Esophagus muscularis mucosa (tissue), 4 donors: ENCODE results near the gene LUC7L2. TPM values are rescaled to one million over a fixed set of nuclear protein-coding genes. Genes with fewer than 3 reads are reported as not detected.
"Not testable (repeated sequence)": the region's sequence is repeated elsewhere in the genome, so short reads cannot be mapped to it uniquely, and the experiment has no call there.

ENCODE experiments used
- DNase-seq: peaks from one replicate; pipeline ENCODE4 v3.0.0-alpha.2; 2017; ENCODE audit errors: extremely low spot score
- H3K27ac ChIP-seq, 4 donors: fragments of 200-600 bp; sonication (generic); replicated peaks in 1 of 4; 1 replicate in 3 of 4; 2 replicates in 1 of 4; pipeline ENCODE4 v1.5.1; 2016 to 2019; ENCODE audit warnings: mild to moderate bottlenecking in 1 of 4
- H3K27me3 ChIP-seq, 4 donors: fragments of 200-600 bp; sonication (generic); one replicate each; pipeline versions ENCODE4 v1.5.1 to v1.6.0; 2016 to 2019
- H3K36me3 ChIP-seq, 4 donors: fragments of 200-600 bp; sonication (generic); one replicate each; pipeline ENCODE4 v1.5.1; 2016 to 2019
- H3K4me1 ChIP-seq, 4 donors: fragments of 200-600 bp; sonication (generic); one replicate each; pipeline ENCODE4 v1.5.1; 2016 to 2019
- H3K4me3 ChIP-seq, 4 donors: fragments of 200-600 bp; sonication (generic); 1 replicate in 2 of 4; 2 replicates in 2 of 4; pipeline ENCODE4 v1.5.1; 2016 to 2019; ENCODE audit warnings: mild to moderate bottlenecking in 4 of 4, moderate library complexity in 1 of 4
- H3K9me3 ChIP-seq, 4 donors: fragments of 200-600 bp; sonication (generic); 1 replicate in 3 of 4; 2 replicates in 1 of 4; pipeline ENCODE4 v1.5.1; 2016 to 2019
- EP300 ChIP-seq: sonication (generic); formaldehyde crosslinking; IDR thresholded peaks from one replicate; pipeline ENCODE4 v1.6.1; 2017; ENCODE audit warnings: antibody characterized with exemption
- POLR2A ChIP-seq: fragments of 450-650 bp; IDR thresholded peaks from one replicate; pipeline ENCODE4 v1.6.1; 2017; ENCODE audit warnings: antibody characterized with exemption, moderate library complexity, mild to moderate bottlenecking, low read depth
- POLR2AphosphoS5 ChIP-seq, 2 donors: sonication (generic); formaldehyde crosslinking; IDR thresholded peaks; one replicate each; pipeline ENCODE4 v1.6.1; 2017; ENCODE audit warnings: antibody characterized with exemption in 2 of 2
- WGBS: methylation state at CpG from one replicate; pipeline ENCODE4 v1.1.5; 2018; 5-methylcytosine and 5-hydroxymethylcytosine counted together
- intact Hi-C: fragments of 100-400 bp; cut with DNase I; formaldehyde crosslinking; loops from one replicate; pipeline ENCODE4 v1.15.1; 2023
- total RNA-seq, 4 donors: library from RNA; depleted of rRNA; stranded (reverse); fragments of >200 nt; gene quantifications; one replicate each; pipeline versions ENCODE4 v1.1.0 to v1.2.1, GENCODE V29; 2016
- TF ChIP-seq, protein P1 (sequence below), 3 experiments: fragments of 200-600 bp in 2 of 3; fragments of 450-650 bp in 1 of 3; sonication (generic) in 2 of 3; IDR thresholded peaks; one replicate each; pipeline ENCODE4 v1.5.1; 2017 to 2019; ENCODE audit warnings: antibody characterized with exemption in 3 of 3, mild to moderate bottlenecking in 2 of 3, moderate library complexity in 1 of 3

The LUC7L2 gene
- total RNA-seq, 4 donors from 2014 or later: 56.0 to 63.7 (median 58.3) TPM

DNA sequence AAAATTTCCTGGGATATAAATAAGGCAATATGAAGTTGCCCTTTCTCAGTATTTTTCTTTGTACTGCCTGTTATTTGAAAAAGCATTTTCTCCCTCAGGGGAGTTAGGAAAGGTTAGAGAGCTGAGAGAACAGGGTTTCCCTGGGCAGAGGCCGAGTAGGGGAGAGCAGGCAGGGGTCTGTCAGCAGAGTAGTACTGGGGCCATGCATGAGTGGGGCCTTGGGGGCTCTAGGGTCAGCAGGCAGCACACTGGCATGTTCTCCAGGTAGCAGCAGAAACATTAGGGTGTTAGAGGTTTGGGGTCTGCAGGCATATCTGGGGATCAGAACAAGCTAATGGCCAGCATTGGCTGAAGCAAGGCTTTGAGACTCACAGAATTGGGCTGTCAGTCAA is 67.3 kb downstream of the LUC7L2 start:
- peaks cover 16 to 31% (median 27%) of the 10 kb centered on the region in 4 donors for H3K4me1 ChIP-seq
- H3K36me3 ChIP-seq: peaks cover 12 to 45% (median 16%) of the 10 kb centered on the region in 4 donors
- no peaks in the 10 kb centered on the region for H3K27me3 ChIP-seq
- intact Hi-C loops: no loop called here
- 83% methylated on average over 1 of the region's 1 CpG for WGBS
- DNase-seq: no peak
- no peak overlapping the region for H3K4me3 ChIP-seq
- TF ChIP-seq EP300: no peak
- TF ChIP-seq POLR2AphosphoS5 (IDR thresholded peaks at IDR 0.05): no peak
- no peak for TF ChIP-seq POLR2A
- TF ChIP-seq, protein P1, sequence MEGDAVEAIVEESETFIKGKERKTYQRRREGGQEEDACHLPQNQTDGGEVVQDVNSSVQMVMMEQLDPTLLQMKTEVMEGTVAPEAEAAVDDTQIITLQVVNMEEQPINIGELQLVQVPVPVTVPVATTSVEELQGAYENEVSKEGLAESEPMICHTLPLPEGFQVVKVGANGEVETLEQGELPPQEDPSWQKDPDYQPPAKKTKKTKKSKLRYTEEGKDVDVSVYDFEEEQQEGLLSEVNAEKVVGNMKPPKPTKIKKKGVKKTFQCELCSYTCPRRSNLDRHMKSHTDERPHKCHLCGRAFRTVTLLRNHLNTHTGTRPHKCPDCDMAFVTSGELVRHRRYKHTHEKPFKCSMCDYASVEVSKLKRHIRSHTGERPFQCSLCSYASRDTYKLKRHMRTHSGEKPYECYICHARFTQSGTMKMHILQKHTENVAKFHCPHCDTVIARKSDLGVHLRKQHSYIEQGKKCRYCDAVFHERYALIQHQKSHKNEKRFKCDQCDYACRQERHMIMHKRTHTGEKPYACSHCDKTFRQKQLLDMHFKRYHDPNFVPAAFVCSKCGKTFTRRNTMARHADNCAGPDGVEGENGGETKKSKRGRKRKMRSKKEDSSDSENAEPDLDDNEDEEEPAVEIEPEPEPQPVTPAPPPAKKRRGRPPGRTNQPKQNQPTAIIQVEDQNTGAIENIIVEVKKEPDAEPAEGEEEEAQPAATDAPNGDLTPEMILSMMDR (IDR thresholded peaks at IDR 0.05): no peak
- H3K9me3 ChIP-seq: no peaks in the 10 kb centered on the region
- H3K27ac ChIP-seq: no peak overlapping the region

DNA sequence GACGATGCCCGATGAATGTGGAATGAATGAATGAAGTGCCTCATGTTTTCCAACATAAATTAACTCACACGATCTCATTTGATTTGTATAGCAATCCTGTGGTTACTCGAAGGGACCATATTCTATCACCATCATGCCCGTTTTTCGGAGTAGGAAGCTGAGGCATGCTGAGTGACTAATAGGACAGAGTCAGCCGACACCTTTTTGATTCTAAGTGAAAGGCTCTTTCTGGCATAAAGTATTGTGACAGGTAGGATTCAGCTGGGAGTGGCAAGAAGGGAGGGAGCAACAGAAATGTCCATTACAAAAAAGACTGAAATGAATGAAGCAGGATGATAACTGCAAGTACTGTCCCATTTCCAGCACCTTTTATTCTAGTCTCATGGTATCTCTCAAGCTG is 68.1 kb downstream of the LUC7L2 start:
- Histone ChIP-seq H3K27me3 (no peaks in the 10 kb centered on the region), H3K27ac (no peak overlapping the region), H3K36me3 (peaks cover 12 to 37% (median 13%) of the 10 kb centered on the region in 4 donors), H3K9me3 (no peaks in the 10 kb centered on the region), H3K4me1 (peaks cover 11 to 26% (median 20%) of the 10 kb centered on the region in 4 donors), H3K4me3 (no peak overlapping the region)
- intact Hi-C loops: no loop called here
- TF ChIP-seq POLR2AphosphoS5 (IDR thresholded peaks at IDR 0.05): no peak
- TF ChIP-seq EP300: no peak
- TF ChIP-seq, protein P1 (IDR thresholded peaks at IDR 0.05): no peak
- TF ChIP-seq POLR2A: no peak
- 94% methylated on average over 7 of the region's 7 CpGs for WGBS
- DNase-seq: no peak

DNA sequence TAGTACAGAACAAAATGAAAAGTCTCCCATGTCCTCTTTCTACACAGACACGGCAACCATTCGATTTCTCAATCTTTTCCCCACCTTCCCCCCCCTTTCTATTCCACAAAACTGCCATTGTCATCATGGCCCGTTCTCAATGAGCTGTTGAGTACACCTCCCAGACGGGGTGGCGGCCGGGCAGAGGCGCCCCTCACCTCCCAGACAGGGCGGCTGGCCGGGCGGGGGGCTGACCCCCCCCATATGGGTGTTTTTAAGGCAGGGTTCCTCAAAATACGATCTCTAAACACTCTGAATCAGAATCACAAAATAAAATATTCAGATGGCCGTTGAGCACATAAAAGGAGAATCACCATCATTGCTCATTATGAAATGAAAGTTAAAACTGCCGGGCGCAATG is 70.0 kb downstream of the LUC7L2 start:
- H3K9me3 ChIP-seq, intact Hi-C loops, H3K27me3 ChIP-seq, H3K4me3 ChIP-seq, H3K27ac ChIP-seq: not testable (repeated sequence)
- peaks cover 0 to 22% (median 11%) of the 10 kb centered on the region in 4 donors for H3K36me3 ChIP-seq
- peaks cover 22 to 25% (median 23%) of the 10 kb centered on the region in 4 donors for H3K4me1 ChIP-seq
- peak; percentile 64 for DNase-seq
- 89% methylated on average over 14 of the region's 14 CpGs for WGBS

DNA sequence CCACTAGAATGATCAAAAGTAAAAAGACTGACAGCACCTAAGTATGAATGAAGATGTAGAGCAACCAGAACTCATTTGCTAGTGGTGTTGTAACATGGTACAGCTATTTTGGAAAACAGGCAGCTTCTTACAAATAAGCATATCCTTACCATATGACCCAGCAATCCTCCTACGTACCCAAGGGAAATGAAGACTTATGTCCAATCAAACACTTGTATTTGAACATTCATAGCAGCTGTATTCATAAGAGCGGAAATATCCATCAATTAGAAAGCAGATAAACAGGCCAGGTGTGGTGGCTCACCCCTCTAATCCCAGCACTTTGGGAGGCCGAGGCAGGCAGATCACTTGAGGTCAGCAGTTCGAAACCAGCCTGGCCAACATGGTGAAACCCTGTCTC is 70.7 kb downstream of the LUC7L2 start:
- Histone ChIP-seq H3K27me3 (no peaks in the 10 kb centered on the region), H3K27ac (no peak overlapping the region), H3K36me3 (peaks cover 0 to 22% (median 11%) of the 10 kb centered on the region in 4 donors), H3K4me1 (peaks cover 24 to 27% (median 25%) of the 10 kb centered on the region in 4 donors), H3K9me3 (no peaks in the 10 kb centered on the region), H3K4me3 (no peak overlapping the region)
- WGBS: 100% methylated on average over 4 of the region's 4 CpGs
- DNase-seq: no peak
- TF ChIP-seq, protein P1 (IDR thresholded peaks at IDR 0.05): no peak
- TF ChIP-seq POLR2A (no peak), EP300 (no peak), POLR2AphosphoS5 (IDR thresholded peaks at IDR 0.05) (no peak)
- intact Hi-C loops: no loop called here

DNA sequence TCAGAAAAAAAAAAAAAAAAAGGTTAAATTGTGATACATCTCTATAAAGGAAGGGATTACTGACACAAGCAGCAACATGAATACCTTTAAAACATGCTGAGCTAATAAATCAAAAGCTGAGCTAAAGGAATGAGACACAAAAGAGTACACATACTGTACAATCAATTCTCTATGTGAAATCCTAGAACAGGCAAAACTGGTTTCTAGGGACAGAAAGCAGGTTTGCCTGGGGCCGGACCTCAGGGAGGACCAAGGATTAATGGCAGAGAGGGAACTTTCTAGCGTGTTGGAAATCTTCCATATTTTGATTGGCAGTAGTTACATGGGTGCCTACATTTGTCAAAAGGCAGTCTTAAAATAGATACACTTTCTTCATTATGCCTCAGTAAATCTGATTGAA is 71.3 kb downstream of the LUC7L2 start:
- H3K9me3 ChIP-seq: no peaks in the 10 kb centered on the region
- no peak overlapping the region for H3K4me3 ChIP-seq
- TF ChIP-seq EP300 (no peak), POLR2AphosphoS5 (IDR thresholded peaks at IDR 0.05) (no peak), POLR2A (no peak)
- TF ChIP-seq, protein P1 (IDR thresholded peaks at IDR 0.05): no peak
- H3K4me1 ChIP-seq: peaks cover 24 to 27% (median 25%) of the 10 kb centered on the region in 4 donors
- H3K27ac ChIP-seq: peak overlapping the region in 1 of 4 donors; percentile 34
- peaks cover 0 to 22% (median 11%) of the 10 kb centered on the region in 4 donors for H3K36me3 ChIP-seq
- DNase-seq: no peak
- 66% methylated on average over 2 of the region's 2 CpGs for WGBS
- no peaks in the 10 kb centered on the region for H3K27me3 ChIP-seq
- intact Hi-C loops: no loop called here
